Activated gamma-delta T cell treated with anti-CD3 and anti-CD28 coated beads, Interleukin-2, amount 50 U/mL, for 16 hours (primary cell): ENCODE results near the gene ILKAP.

ENCODE experiments used
- DNase-seq: peaks from one replicate; pipeline ENCODE4 v3.0.0-alpha.2; 2020; ENCODE audit warnings: low read depth

The ILKAP gene

GRCh38 chr2:238203094-238203972, at the start of gene ILKAP:
TSS of gene ILKAP (minus strand) at chr2:238203695. CDS start at chr2:238203553, 142 bp downstream.
- peak; percentile 81 for DNase-seq

- DNase-seq, result no peak
Measured at GRCh38 chr2:238252766-238253630, 49.5 kb upstream of the ILKAP start.

- DNase-seq, result no peak
Measured at GRCh38 chr2:238251986-238252385, 48.5 kb upstream of the ILKAP start.

- DNase-seq, result no peak
Measured at GRCh38 chr2:238251331-238251730, 47.8 kb upstream of the ILKAP start.

GRCh38 chr2:238250896-238251295, 47.4 kb upstream of the ILKAP start:
- no peak for DNase-seq

GRCh38 chr2:238247841-238248453, 44.5 kb upstream of the ILKAP start:
- DNase-seq, result no peak

GRCh38 chr2:238247002-238247822, 43.7 kb upstream of the ILKAP start:
- no peak for DNase-seq

- no peak for DNase-seq
Measured at GRCh38 chr2:238244151-238244550, 40.7 kb upstream of the ILKAP start.

GRCh38 chr2:238243496-238244076, 40.1 kb upstream of the ILKAP start:
- no peak for DNase-seq

- DNase-seq, result no peak
Measured at GRCh38 chr2:238242731-238243495, 39.4 kb upstream of the ILKAP start.

- DNase-seq, result no peak
Measured at GRCh38 chr2:238241970-238242369, 38.5 kb upstream of the ILKAP start.

GRCh38 chr2:238240757-238241711, 37.5 kb upstream of the ILKAP start:
- DNase-seq, result no peak

GRCh38 chr2:238239863-238240756, 36.6 kb upstream of the ILKAP start, which contains the start of gene HES6:
TSS of gene HES6 (minus strand) at chr2:238240038. CDS start at chr2:238239905, 133 bp downstream.
- peak; percentile 57 for DNase-seq

- DNase-seq, result no peak
Measured at GRCh38 chr2:238239543-238239862, 36.0 kb upstream of the ILKAP start.

- peak; percentile 19 for DNase-seq
Measured at GRCh38 chr2:238238766-238239542, 35.5 kb upstream of the ILKAP start.

- no peak for DNase-seq
Measured at GRCh38 chr2:238238311-238238765, 34.8 kb upstream of the ILKAP start.

GRCh38 chr2:238237431-238238135, 34.1 kb upstream of the ILKAP start:
- no peak for DNase-seq
